HepG2 (cell line): ENCODE results near the gene RSPH10B. TPM values are rescaled to one million over a fixed set of nuclear protein-coding genes. Genes with fewer than 3 reads are reported as not detected.
A peak's percentile ranks its signal among the peaks of the same experiment; 100 is the strongest.

ENCODE experiments used
- CBX5 ChIP-seq: sonication (generic); formaldehyde crosslinking; IDR thresholded peaks from 2 replicates; pipeline ENCODE4 v1.4.0; 2020; ENCODE audit warnings: missing genetic modification reagents, borderline replicate concordance
- DBP ChIP-seq: sonication (generic); formaldehyde crosslinking; IDR thresholded peaks from 2 replicates; pipeline ENCODE4 v1.4.0; 2020; ENCODE audit warnings: missing genetic modification reagents; ENCODE audit errors: not compliant biosample characterization
- DRAP1 ChIP-seq: IDR thresholded peaks from 2 replicates; pipeline ENCODE4 v1.6.1; 2016; ENCODE audit warnings: missing genetic modification reagents, missing compliant biosample characterization
- FOXO1 ChIP-seq: sonication (generic); formaldehyde crosslinking; IDR thresholded peaks from 2 replicates; pipeline ENCODE4 v1.4.0; 2020; ENCODE audit warnings: missing genetic modification reagents
- MAZ ChIP-seq, 2 experiments: sonication (generic) in 1 of 2; formaldehyde crosslinking in 1 of 2; IDR thresholded peaks; 2 replicates each; pipeline versions ENCODE4 v1.5.0 to v1.6.1; 2012 to 2020; ENCODE audit warnings: low read depth in 2 of 2, mild to moderate bottlenecking in 2 of 2, borderline replicate concordance in 1 of 2, improper control_type of control experiment in 1 of 2, low read length in 1 of 2, missing genetic modification reagents in 1 of 2, moderate library complexity in 1 of 2
- MLXIP ChIP-seq: sonication (generic); formaldehyde crosslinking; IDR thresholded peaks from 2 replicates; pipeline ENCODE4 v1.9.0; 2021; ENCODE audit warnings: missing genetic modification reagents, borderline replicate concordance
- NFAT5 ChIP-seq: sonication (generic); formaldehyde crosslinking; IDR thresholded peaks from 2 replicates; pipeline ENCODE4 v1.4.0; 2020; ENCODE audit warnings: missing genetic modification reagents
- SP4 ChIP-seq: sonication (generic); formaldehyde crosslinking; IDR thresholded peaks from 2 replicates; pipeline ENCODE4 v1.8.1; 2023; ENCODE audit warnings: mild to moderate bottlenecking, missing genetic modification reagents
- THYN1 ChIP-seq: sonication (generic); formaldehyde crosslinking; IDR thresholded peaks from 2 replicates; pipeline ENCODE4 v1.8.1; 2023; ENCODE audit warnings: low read depth, mild to moderate bottlenecking, moderate library complexity, missing genetic modification reagents, borderline replicate concordance
- ZNF143 ChIP-seq: sonication (generic); formaldehyde crosslinking; IDR thresholded peaks from 2 replicates; pipeline ENCODE4 v1.4.0; 2020; ENCODE audit warnings: missing genetic modification reagents
- ZNF18 ChIP-seq: sonication (generic); formaldehyde crosslinking; IDR thresholded peaks from 2 replicates; pipeline ENCODE4 v1.8.0; 2022; ENCODE audit warnings: mild to moderate bottlenecking, missing genetic modification reagents; ENCODE audit not compliant: insufficient replicate concordance
- ZNF598 ChIP-seq: sonication (generic); formaldehyde crosslinking; IDR thresholded peaks from 2 replicates; pipeline ENCODE4 v1.5.1; 2020; ENCODE audit warnings: mild to moderate bottlenecking, missing genetic modification reagents, borderline replicate concordance
- ZNF773 ChIP-seq: sonication (generic); formaldehyde crosslinking; IDR thresholded peaks from 2 replicates; pipeline ENCODE4 v1.4.0; 2020; ENCODE audit warnings: missing genetic modification reagents, borderline replicate concordance
- ZNF841 ChIP-seq: sonication (generic); formaldehyde crosslinking; IDR thresholded peaks from 2 replicates; pipeline ENCODE4 v1.8.1; 2023; ENCODE audit warnings: missing genetic modification reagents, borderline replicate concordance
- ZNF879 ChIP-seq: sonication (generic); formaldehyde crosslinking; IDR thresholded peaks from 2 replicates; pipeline ENCODE4 v1.8.1; 2023; ENCODE audit warnings: missing genetic modification reagents
- polyA plus RNA-seq, 8 experiments: library from polyadenylated mRNA; depleted of rRNA in 3 of 8; stranded (reverse) in 7 of 8; unstranded in 1 of 8; fragments of >200 nt; fragmentation: Illumina TruSeq in 4 of 8; extraction: Trizol in 4 of 8; gene quantifications; 2 replicates each; pipeline versions ENCODE4 v1.2.1 to v1.2.3, GENCODE V29; 2011 to 2016; ENCODE audit warnings: low read depth in 4 of 8, missing spikeins in 1 of 8, mixed read lengths in 1 of 8; ENCODE audit not compliant: insufficient read depth in 1 of 8
- total RNA-seq, 5 experiments: library from RNA; depleted of rRNA; stranded (reverse); fragments of >200 nt; fragmentation: Illumina TruSeq; extraction: Trizol; gene quantifications; 2 replicates each; pipeline ENCODE4 v1.2.3, GENCODE V29; 2016; ENCODE audit warnings: low read depth in 1 of 5

Gene RSPH10B
- total and polyA plus RNA-seq, 2 of the 13 experiments (the other 11 are each of a cell fraction or from before 2014, with no cell fraction given): not detected

- TF ChIP-seq MLXIP (CRISPR knock-in tag): peak; percentile 98
- TF ChIP-seq CBX5 (CRISPR knock-in tag): peak; percentile 82
- peak; percentile 75 for TF ChIP-seq ZNF143 (CRISPR knock-in tag)
- TF ChIP-seq ZNF18: peak; percentile 99
- peak; percentile 96 for TF ChIP-seq ZNF841
- TF ChIP-seq ZNF879 (CRISPR knock-in tag): peak; percentile 100
- TF ChIP-seq NFAT5 (CRISPR knock-in tag): peak; percentile 100
- peak; percentile 90 for TF ChIP-seq DRAP1 (CRISPR knock-in tag)
- peak; percentile 99 for TF ChIP-seq ZNF598
- TF ChIP-seq ZNF773 (CRISPR knock-in tag): peak; percentile 99
- peak; percentile 97 for TF ChIP-seq SP4 (CRISPR knock-in tag)
- TF ChIP-seq DBP (CRISPR knock-in tag): peak; percentile 94
- TF ChIP-seq FOXO1 (CRISPR knock-in tag): peak; percentile 92
- TF ChIP-seq THYN1 (CRISPR knock-in tag): no peak
- TF ChIP-seq MAZ (IDR thresholded peaks at IDR 0.05; ENCODE audit: borderline replicate concordance, low read depth, low read length): 0 out of 2 replicates have a peak, but pooled peaks have one; percentile 15
- peak; percentile 100 for TF ChIP-seq MAZ (CRISPR knock-in tag; IDR thresholded peaks at IDR 0.05; ENCODE audit: low read depth)
These were observed 38.5 kb upstream of the RSPH10B start, which contains the start of the genes AIMP2 and PMS2 (continued) for GRCh38 chr7:6008668-6009611.
